HepG2 (cell line): ENCODE data around the gene RAB24. TPM values are rescaled to one million over a fixed set of nuclear protein-coding genes. Genes with fewer than 3 reads are reported as not detected.

Experiments
- HNRNPLL ChIP-seq: fragments of 200-400 bp; formaldehyde crosslinking; IDR thresholded peaks from 2 replicates; pipeline ENCODE4 v1.6.1; 2017; ENCODE audit warnings: mild to moderate bottlenecking, low read depth, low read length; ENCODE audit not compliant: poor library complexity, severe bottlenecking
- MAFG ChIP-seq: sonication (generic); formaldehyde crosslinking; IDR thresholded peaks from 2 replicates; pipeline ENCODE4 v1.5.1; 2020; ENCODE audit warnings: mild to moderate bottlenecking, missing genetic modification reagents
- MATR3 ChIP-seq: sonication (generic); formaldehyde crosslinking; IDR thresholded peaks from 2 replicates; pipeline ENCODE4 v1.4.0; 2020; ENCODE audit warnings: missing genetic modification reagents
- SMC3 ChIP-seq: IDR thresholded peaks from 2 replicates; pipeline ENCODE4 v1.6.1; 2011; ENCODE audit warnings: low read length, improper control_type of control experiment
- STAG1 ChIP-seq: sonication (generic); formaldehyde crosslinking; IDR thresholded peaks from 2 replicates; pipeline ENCODE4 v1.4.0; 2020; ENCODE audit warnings: missing genetic modification reagents
- ZNF274 ChIP-seq: sonication (generic); formaldehyde crosslinking; IDR thresholded peaks from 2 replicates; pipeline ENCODE4 v1.5.1; 2020; ENCODE audit warnings: mild to moderate bottlenecking, missing genetic modification reagents
- ZNF337 ChIP-seq: sonication (generic); formaldehyde crosslinking; IDR thresholded peaks from 2 replicates; pipeline ENCODE4 v1.5.1; 2020; ENCODE audit warnings: missing genetic modification reagents, low read depth, mild to moderate bottlenecking, borderline replicate concordance
- ZNF451 ChIP-seq: sonication (generic); formaldehyde crosslinking; IDR thresholded peaks from 2 replicates; pipeline ENCODE4 v1.5.0; 2020; ENCODE audit warnings: mild to moderate bottlenecking, missing genetic modification reagents
- ZNF691 ChIP-seq: sonication (generic); formaldehyde crosslinking; IDR thresholded peaks from 2 replicates; pipeline ENCODE4 v1.4.0; 2020; ENCODE audit warnings: missing genetic modification reagents, low read depth, mild to moderate bottlenecking, borderline replicate concordance
- ZNF766 ChIP-seq: sonication (generic); formaldehyde crosslinking; IDR thresholded peaks from 2 replicates; pipeline ENCODE4 v1.5.0; 2020; ENCODE audit warnings: missing genetic modification reagents, borderline replicate concordance
- polyA plus RNA-seq, 8 experiments: library from polyadenylated mRNA; depleted of rRNA in 3 of 8; stranded (reverse) in 7 of 8; unstranded in 1 of 8; fragments of >200 nt; fragmentation: Illumina TruSeq in 4 of 8; extraction: Trizol in 4 of 8; gene quantifications; 2 replicates each; pipeline versions ENCODE4 v1.2.1 to v1.2.3, GENCODE V29; 2011 to 2016; ENCODE audit warnings: low read depth in 4 of 8, missing spikeins in 1 of 8, mixed read lengths in 1 of 8; ENCODE audit not compliant: insufficient read depth in 1 of 8
- total RNA-seq, 5 experiments: library from RNA; depleted of rRNA; stranded (reverse); fragments of >200 nt; fragmentation: Illumina TruSeq; extraction: Trizol; gene quantifications; 2 replicates each; pipeline ENCODE4 v1.2.3, GENCODE V29; 2016; ENCODE audit warnings: low read depth in 1 of 5
- TF ChIP-seq, protein P1 (sequence below): sonication (generic); formaldehyde crosslinking; IDR thresholded peaks from 2 replicates; pipeline ENCODE4 v1.5.0; 2020; ENCODE audit warnings: missing genetic modification reagents, mild to moderate bottlenecking, borderline replicate concordance
- TF ChIP-seq, protein P2 (sequence below), 2 experiments: fragments of 450-650 bp in 1 of 2; sonication (generic) in 1 of 2; formaldehyde crosslinking in 1 of 2; IDR thresholded peaks; 2 replicates each; pipeline versions ENCODE4 v1.6.1 to v1.8.0; 2016 to 2022; ENCODE audit warnings: antibody characterized with exemption in 1 of 2, mild to moderate bottlenecking in 1 of 2, missing genetic modification reagents in 1 of 2
- TF ChIP-seq, protein P3 (sequence below): sonication (generic); formaldehyde crosslinking; conservative IDR thresholded peaks from 2 replicates; pipeline ENCODE4 v1.4.0; 2020; ENCODE audit warnings: missing genetic modification reagents

Gene RAB24
- total and polyA plus RNA-seq, 2 of the 13 experiments (the other 11 are each of a cell fraction or from before 2014, with no cell fraction given) = 22.9 to 63.7 TPM

DNA sequence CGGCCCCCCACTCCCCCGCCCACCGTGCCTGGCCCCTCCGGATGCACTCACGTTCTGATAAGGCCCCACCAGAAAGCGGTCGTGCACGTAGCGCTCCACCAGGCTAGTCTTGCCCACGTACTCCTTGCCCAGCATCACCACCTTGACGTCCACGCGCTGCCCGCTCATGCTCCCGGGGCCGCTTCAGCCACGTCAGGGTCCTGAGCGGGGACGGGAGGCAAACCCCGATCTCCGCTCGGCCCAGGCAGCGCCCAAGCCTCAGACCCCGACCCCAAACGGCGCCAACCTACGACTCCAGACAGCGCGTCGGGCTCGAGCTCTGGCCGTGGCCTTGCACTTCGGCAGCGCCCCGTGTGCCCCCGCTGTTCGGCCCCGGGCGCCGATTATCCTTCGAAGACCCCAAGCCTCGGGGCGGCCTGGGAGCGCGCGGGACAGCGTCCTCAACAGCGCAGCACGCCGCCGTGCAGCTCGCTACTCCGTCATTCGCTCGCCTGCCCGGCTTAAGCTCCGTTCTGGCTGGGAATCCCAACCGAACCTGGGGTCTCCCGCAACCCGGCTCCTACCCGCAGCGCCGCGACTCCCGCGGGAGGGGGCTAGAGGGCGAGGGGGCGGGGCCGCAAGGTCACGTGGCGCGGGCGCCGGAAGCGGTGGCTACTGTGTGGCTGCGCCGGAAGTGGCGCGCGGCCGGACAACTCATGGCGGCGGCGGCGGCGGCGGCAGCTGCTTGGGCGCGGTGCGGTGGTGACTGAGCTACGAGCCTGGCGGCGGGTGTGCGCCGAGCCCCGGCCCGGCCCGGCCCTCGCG, at the start of gene RAB24, which contains the start of gene PRELID1 (continued):
- TF ChIP-seq, protein P1, sequence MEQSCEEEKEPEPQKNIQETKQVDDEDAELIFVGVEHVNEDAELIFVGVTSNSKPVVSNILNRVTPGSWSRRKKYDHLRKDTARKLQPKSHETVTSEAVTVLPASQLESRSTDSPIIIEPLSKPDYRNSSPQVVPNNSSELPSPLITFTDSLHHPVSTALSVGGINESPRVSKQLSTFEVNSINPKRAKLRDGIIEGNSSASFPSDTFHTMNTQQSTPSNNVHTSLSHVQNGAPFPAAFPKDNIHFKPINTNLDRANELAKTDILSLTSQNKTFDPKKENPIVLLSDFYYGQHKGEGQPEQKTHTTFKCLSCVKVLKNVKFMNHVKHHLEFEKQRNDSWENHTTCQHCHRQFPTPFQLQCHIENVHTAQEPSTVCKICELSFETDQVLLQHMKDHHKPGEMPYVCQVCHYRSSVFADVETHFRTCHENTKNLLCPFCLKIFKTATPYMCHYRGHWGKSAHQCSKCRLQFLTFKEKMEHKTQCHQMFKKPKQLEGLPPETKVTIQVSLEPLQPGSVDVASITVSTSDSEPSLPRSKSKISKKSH (CRISPR knock-in tag) = peak; percentile 72
- peak; percentile 70; the same call in 1 of the 2 replicates for TF ChIP-seq ZNF451 (CRISPR knock-in tag)
- TF ChIP-seq ZNF766 (CRISPR knock-in tag) = peak; percentile 91; the same call in 1 of the 2 replicates
- 0 out of 2 replicates have a peak, but pooled peaks have one; percentile 4 for TF ChIP-seq STAG1 (CRISPR knock-in tag)
- TF ChIP-seq, protein P2, sequence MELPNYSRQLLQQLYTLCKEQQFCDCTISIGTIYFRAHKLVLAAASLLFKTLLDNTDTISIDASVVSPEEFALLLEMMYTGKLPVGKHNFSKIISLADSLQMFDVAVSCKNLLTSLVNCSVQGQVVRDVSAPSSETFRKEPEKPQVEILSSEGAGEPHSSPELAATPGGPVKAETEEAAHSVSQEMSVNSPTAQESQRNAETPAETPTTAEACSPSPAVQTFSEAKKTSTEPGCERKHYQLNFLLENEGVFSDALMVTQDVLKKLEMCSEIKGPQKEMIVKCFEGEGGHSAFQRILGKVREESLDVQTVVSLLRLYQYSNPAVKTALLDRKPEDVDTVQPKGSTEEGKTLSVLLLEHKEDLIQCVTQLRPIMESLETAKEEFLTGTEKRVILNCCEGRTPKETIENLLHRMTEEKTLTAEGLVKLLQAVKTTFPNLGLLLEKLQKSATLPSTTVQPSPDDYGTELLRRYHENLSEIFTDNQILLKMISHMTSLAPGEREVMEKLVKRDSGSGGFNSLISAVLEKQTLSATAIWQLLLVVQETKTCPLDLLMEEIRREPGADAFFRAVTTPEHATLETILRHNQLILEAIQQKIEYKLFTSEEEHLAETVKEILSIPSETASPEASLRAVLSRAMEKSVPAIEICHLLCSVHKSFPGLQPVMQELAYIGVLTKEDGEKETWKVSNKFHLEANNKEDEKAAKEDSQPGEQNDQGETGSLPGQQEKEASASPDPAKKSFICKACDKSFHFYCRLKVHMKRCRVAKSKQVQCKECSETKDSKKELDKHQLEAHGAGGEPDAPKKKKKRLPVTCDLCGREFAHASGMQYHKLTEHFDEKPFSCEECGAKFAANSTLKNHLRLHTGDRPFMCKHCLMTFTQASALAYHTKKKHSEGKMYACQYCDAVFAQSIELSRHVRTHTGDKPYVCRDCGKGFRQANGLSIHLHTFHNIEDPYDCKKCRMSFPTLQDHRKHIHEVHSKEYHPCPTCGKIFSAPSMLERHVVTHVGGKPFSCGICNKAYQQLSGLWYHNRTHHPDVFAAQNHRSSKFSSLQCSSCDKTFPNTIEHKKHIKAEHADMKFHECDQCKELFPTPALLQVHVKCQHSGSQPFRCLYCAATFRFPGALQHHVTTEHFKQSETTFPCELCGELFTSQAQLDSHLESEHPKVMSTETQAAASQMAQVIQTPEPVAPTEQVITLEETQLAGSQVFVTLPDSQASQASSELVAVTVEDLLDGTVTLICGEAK (IDR thresholded peaks at IDR 0.05) = no peak
- TF ChIP-seq, protein P2 (CRISPR knock-in tag; IDR thresholded peaks at IDR 0.05) = peak; percentile 82
- no peak for TF ChIP-seq MATR3 (CRISPR knock-in tag)
- no peak for TF ChIP-seq SMC3
- TF ChIP-seq, protein P3, sequence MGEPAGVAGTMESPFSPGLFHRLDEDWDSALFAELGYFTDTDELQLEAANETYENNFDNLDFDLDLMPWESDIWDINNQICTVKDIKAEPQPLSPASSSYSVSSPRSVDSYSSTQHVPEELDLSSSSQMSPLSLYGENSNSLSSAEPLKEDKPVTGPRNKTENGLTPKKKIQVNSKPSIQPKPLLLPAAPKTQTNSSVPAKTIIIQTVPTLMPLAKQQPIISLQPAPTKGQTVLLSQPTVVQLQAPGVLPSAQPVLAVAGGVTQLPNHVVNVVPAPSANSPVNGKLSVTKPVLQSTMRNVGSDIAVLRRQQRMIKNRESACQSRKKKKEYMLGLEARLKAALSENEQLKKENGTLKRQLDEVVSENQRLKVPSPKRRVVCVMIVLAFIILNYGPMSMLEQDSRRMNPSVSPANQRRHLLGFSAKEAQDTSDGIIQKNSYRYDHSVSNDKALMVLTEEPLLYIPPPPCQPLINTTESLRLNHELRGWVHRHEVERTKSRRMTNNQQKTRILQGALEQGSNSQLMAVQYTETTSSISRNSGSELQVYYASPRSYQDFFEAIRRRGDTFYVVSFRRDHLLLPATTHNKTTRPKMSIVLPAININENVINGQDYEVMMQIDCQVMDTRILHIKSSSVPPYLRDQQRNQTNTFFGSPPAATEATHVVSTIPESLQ (CRISPR knock-in tag) = 0 out of 2 replicates have a peak, but pooled peaks have one; percentile 47
- no peak for TF ChIP-seq ZNF337 (CRISPR knock-in tag)
- peak; percentile 92 for TF ChIP-seq ZNF274 (CRISPR knock-in tag)
- TF ChIP-seq HNRNPLL = peak; percentile 56
- no peak for TF ChIP-seq ZNF691 (CRISPR knock-in tag)
- no peak for TF ChIP-seq MAFG (CRISPR knock-in tag)
